DOHH2 (cell line): Measurements from ENCODE around the gene PLEKHG2.

Experiments
- H3F3A ChIP-seq: fragments of 200-600 bp; sonication (generic), shearing (Covaris generic); 2 replicates; pipeline ENCODE4 v1.6.0; 2016; ENCODE audit warnings: antibody characterized with exemption, mild to moderate bottlenecking; ENCODE audit not compliant: control insufficient read depth, insufficient read depth
- H3K27ac ChIP-seq: fragments of 200-600 bp; sonication (generic); 2 replicates; pipeline ENCODE4 v1.5.1; 2014; ENCODE audit warnings: low read depth, mild to moderate bottlenecking, low read length, moderate library complexity
- H3K27me3 ChIP-seq: fragments of 200-600 bp; sonication (generic); 2 replicates; pipeline ENCODE4 v1.6.1; 2014; ENCODE audit warnings: mild to moderate bottlenecking, low read length, mixed read lengths; ENCODE audit not compliant: control insufficient read depth
- H3K36me3 ChIP-seq: fragments of 200-600 bp; sonication (generic); 2 replicates; pipeline ENCODE4 v1.6.1; 2014; ENCODE audit warnings: mild to moderate bottlenecking, low read length, moderate library complexity, mixed read lengths; ENCODE audit not compliant: control insufficient read depth
- H3K4me1 ChIP-seq: fragments of 200-600 bp; sonication (generic); 2 replicates; pipeline ENCODE4 v1.6.1; 2014; ENCODE audit warnings: mild to moderate bottlenecking, low read length, mixed read lengths; ENCODE audit not compliant: control insufficient read depth
- H3K4me2 ChIP-seq: fragments of 200-600 bp; sonication (generic); 2 replicates; pipeline ENCODE4 v1.6.0; 2014; ENCODE audit warnings: mild to moderate bottlenecking, low read length, moderate library complexity
- H3K4me3 ChIP-seq: fragments of 200-600 bp; sonication (generic); 2 replicates; pipeline ENCODE4 v1.5.1; 2014; ENCODE audit warnings: mild to moderate bottlenecking, low read length, mixed read lengths
- H3K79me2 ChIP-seq: fragments of 200-600 bp; sonication (generic); 2 replicates; pipeline ENCODE4 v1.6.1; 2014; ENCODE audit warnings: mild to moderate bottlenecking, low read length, mixed read lengths; ENCODE audit not compliant: control insufficient read depth
- H3K9me2 ChIP-seq: fragments of 200-600 bp; sonication (generic); replicated peaks from 2 replicates; pipeline ENCODE4 v1.6.1; 2014; ENCODE audit warnings: mild to moderate bottlenecking, low read length, mixed read lengths; ENCODE audit not compliant: control insufficient read depth
- H3K9me3 ChIP-seq: fragments of 200-600 bp; sonication (generic); 2 replicates; pipeline ENCODE4 v1.6.1; 2014; ENCODE audit warnings: antibody characterized with exemption, low read length, mixed read lengths; ENCODE audit not compliant: control insufficient read depth, insufficient read depth
- H4K20me1 ChIP-seq: fragments of 200-600 bp; sonication (generic); 2 replicates; pipeline ENCODE4 v1.6.0; 2014; ENCODE audit warnings: low read depth, mild to moderate bottlenecking, antibody characterized with exemption, low read length, moderate library complexity; ENCODE audit not compliant: control insufficient read depth, insufficient read depth
- EZH2phosphoT487 ChIP-seq: fragments of 200-600 bp; sonication (generic); IDR thresholded peaks from 2 replicates; pipeline ENCODE4 v1.6.1; 2017; ENCODE audit warnings: borderline replicate concordance, mild to moderate bottlenecking, antibody characterized with exemption, low read length, moderate library complexity, mixed read lengths
- TF ChIP-seq, protein P1 (sequence below): fragments of 200-600 bp; sonication (generic); IDR thresholded peaks from one replicate; pipeline ENCODE4 v1.5.1; 2014; ENCODE audit warnings: antibody characterized with exemption, mild to moderate bottlenecking, low read depth, low read length; ENCODE audit not compliant: poor library complexity, severe bottlenecking

Gene PLEKHG2

DNA sequence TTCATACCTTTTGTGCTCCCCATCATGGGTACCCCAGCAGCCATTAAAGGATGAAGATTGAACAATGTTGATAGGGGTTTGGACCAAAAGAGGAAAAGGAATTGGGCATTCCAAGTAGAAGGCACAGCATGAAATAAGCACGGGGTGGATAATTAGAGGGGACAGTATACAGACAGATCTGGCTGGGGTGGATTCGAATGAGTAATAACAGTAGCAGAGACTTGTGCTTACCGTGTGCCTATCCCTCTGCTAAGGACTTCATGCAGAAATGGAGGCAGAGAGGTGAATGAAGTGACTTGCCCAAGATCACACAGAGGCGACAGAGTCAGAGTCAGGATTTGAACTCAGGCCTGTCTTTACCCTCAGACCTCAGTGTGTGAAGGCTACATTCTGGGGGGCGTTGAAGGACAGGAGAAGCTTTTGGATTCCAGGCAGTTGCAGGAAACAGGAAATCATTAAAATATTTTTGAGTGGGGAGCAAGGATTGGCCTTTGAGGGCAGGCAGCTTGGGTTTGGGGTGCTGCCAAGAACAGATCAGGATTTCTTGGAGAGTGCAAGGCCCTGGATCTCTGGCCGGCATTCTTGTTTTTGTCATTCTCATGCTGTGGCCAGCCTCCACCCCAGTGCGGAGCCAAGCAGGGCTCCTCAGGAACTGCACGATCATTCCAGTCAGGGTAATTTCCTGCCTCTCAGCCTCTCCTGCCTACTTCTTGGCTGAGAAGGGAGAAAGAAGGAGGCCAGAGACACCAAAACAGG lies 40.2 kb upstream of the PLEKHG2 start:
- Histone ChIP-seq H3K27ac (no peak overlapping the region), H3K9me3 (no peaks in the 10 kb centered on the region), H3K36me3 (peaks cover 55% of the 10 kb centered on the region)

DNA sequence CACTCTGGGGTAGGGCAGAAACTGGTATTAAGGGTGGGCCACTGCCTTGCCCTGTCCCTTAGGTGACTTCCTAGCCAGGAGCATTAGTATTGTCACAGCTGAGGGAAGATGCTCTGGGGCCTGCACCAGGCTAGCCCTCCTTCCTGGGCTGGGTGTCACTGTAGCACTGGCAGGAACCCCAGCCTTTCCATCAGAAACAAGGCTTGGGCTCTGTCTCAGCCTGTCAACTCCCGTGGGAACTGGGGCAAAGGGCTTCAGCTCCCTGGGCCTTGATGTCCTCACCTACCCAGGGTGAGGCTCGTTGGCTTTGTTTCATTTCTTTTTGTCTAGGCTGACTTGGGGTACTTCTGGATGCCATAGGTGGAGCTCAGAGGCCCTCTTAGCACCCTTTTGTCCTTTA lies 39.5 kb upstream of the PLEKHG2 start:
- Histone ChIP-seq H3K27ac (no peak overlapping the region), H3F3A (no peaks in the 10 kb centered on the region), H3K4me3 (no peak overlapping the region)

More for the DNA sequence above, 40.2 kb upstream of the PLEKHG2 start:
- no peaks in the 10 kb centered on the region for H3K79me2 ChIP-seq
- H3K4me2 ChIP-seq = no peak overlapping the region
- TF ChIP-seq EZH2phosphoT487 = no peak
- TF ChIP-seq, protein P1, sequence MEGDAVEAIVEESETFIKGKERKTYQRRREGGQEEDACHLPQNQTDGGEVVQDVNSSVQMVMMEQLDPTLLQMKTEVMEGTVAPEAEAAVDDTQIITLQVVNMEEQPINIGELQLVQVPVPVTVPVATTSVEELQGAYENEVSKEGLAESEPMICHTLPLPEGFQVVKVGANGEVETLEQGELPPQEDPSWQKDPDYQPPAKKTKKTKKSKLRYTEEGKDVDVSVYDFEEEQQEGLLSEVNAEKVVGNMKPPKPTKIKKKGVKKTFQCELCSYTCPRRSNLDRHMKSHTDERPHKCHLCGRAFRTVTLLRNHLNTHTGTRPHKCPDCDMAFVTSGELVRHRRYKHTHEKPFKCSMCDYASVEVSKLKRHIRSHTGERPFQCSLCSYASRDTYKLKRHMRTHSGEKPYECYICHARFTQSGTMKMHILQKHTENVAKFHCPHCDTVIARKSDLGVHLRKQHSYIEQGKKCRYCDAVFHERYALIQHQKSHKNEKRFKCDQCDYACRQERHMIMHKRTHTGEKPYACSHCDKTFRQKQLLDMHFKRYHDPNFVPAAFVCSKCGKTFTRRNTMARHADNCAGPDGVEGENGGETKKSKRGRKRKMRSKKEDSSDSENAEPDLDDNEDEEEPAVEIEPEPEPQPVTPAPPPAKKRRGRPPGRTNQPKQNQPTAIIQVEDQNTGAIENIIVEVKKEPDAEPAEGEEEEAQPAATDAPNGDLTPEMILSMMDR = no peak
- no peaks in the 10 kb centered on the region for H3K9me2 ChIP-seq
- no peaks in the 10 kb centered on the region for H4K20me1 ChIP-seq
- H3F3A ChIP-seq = no peaks in the 10 kb centered on the region
- H3K4me1 ChIP-seq = no peaks in the 10 kb centered on the region
- H3K4me3 ChIP-seq = no peak overlapping the region
- no peaks in the 10 kb centered on the region for H3K27me3 ChIP-seq

GRCh38 chr19:39375929-39376328 lies 36.5 kb upstream of the PLEKHG2 start:
- no peaks in the 10 kb centered on the region for H3K4me1 ChIP-seq
- H3K27ac ChIP-seq = no peak overlapping the region
- peaks cover 62% of the 10 kb centered on the region for H3K36me3 ChIP-seq
- H3K27me3 ChIP-seq = no peaks in the 10 kb centered on the region
- no peaks in the 10 kb centered on the region for H3K79me2 ChIP-seq
- no peaks in the 10 kb centered on the region for H3F3A ChIP-seq
- H3K9me2 ChIP-seq = no peaks in the 10 kb centered on the region
- H4K20me1 ChIP-seq = no peaks in the 10 kb centered on the region
- no peaks in the 10 kb centered on the region for H3K9me3 ChIP-seq
- H3K4me3 ChIP-seq = no peak overlapping the region
- no peak overlapping the region for H3K4me2 ChIP-seq
- TF ChIP-seq, protein P1 = no peak
- TF ChIP-seq EZH2phosphoT487 = no peak

More for the DNA sequence above, 39.5 kb upstream of the PLEKHG2 start:
- H3K9me2 ChIP-seq = no peaks in the 10 kb centered on the region
- no peaks in the 10 kb centered on the region for H4K20me1 ChIP-seq
- H3K9me3 ChIP-seq = no peaks in the 10 kb centered on the region
- TF ChIP-seq, protein P1 = no peak
- no peak for TF ChIP-seq EZH2phosphoT487
- no peaks in the 10 kb centered on the region for H3K4me1 ChIP-seq
- no peaks in the 10 kb centered on the region for H3K79me2 ChIP-seq
- peaks cover 62% of the 10 kb centered on the region for H3K36me3 ChIP-seq
- H3K4me2 ChIP-seq = no peak overlapping the region
- no peaks in the 10 kb centered on the region for H3K27me3 ChIP-seq
